Cardiac septum (tissue), 1 donor: ENCODE results near the gene SSU72. TPM values are rescaled to one million over a fixed set of nuclear protein-coding genes. Genes with fewer than 3 reads are reported as not detected.

Experiments used
- DNase-seq: peaks from one replicate; pipeline ENCODE4 v3.0.0-alpha.2; 2020; ENCODE audit warnings: low spot score
- intact Hi-C: fragments of 100-400 bp; cut with DNase I; formaldehyde crosslinking; loops from one replicate; pipeline ENCODE4 v1.14.0; 2022
- total RNA-seq: library from RNA; stranded (reverse); fragmentation: NEBNext Ultra II Directional; extraction: Animal tissue kit (Norgen Biotek cat#: 25700); gene quantifications from one replicate; pipeline ENCODE4 v1.2.1, GENCODE V29; 2021
- donor health status: DM: no; HTN: no; CAD: no.

SSU72 gene
- total RNA-seq, 1 donor from 2014 or later = 90.7 TPM

- no peak for DNase-seq
- intact Hi-C loops = no loop called here
Measured at GRCh38 chr1:1550591-1551432, 23.9 kb downstream of the SSU72 start.

DNA sequence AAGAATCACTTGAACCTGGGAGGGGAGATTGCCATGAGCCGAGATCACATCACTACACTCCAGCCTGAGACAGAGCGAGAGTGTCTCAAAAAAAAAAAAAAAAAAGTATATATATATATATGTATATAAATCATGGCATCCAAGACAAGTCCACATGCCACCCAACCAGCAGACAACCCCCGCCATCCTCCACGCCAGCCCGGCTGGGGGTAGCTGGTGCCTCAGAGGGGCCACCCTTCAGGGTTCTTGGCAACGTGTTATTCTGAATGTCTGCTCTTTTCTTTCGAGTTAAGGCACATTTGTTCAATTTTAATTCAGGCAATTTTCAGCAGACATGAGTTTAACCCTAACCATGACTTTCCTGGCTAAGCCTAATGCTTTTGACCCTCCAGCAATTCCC is 24.6 kb downstream of the SSU72 start:
- DNase-seq = no peak
- intact Hi-C loops = no loop called here

GRCh38 chr1:1548591-1548990 is 26.1 kb downstream of the SSU72 start:
- intact Hi-C loops = no loop called here
- DNase-seq = no peak

- intact Hi-C loops = no loop called here
- DNase-seq = no peak
Measured at GRCh38 chr1:1547476-1547875, 27.2 kb downstream of the SSU72 start.

DNA sequence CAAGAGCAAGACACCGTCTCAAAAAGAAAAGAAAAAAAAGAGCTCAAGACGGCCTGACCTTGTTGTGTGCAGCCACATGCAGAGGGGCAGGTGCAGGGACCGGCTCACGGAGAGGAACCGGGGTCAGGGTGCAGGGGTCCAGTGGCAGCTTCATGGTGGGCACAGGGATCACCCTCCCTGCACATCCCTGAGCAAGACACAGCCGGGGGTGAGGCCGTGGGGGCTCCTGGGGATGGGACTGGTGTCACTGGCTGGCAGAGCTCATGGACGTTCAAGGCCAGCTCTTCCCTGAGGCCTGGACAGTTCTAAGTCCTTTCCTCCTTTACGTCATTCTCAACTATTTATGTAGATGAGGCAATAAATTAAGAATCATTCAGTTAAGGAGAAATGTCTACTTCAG is 27.7 kb downstream of the SSU72 start:
- intact Hi-C loops = no loop called here
- no peak for DNase-seq

DNA sequence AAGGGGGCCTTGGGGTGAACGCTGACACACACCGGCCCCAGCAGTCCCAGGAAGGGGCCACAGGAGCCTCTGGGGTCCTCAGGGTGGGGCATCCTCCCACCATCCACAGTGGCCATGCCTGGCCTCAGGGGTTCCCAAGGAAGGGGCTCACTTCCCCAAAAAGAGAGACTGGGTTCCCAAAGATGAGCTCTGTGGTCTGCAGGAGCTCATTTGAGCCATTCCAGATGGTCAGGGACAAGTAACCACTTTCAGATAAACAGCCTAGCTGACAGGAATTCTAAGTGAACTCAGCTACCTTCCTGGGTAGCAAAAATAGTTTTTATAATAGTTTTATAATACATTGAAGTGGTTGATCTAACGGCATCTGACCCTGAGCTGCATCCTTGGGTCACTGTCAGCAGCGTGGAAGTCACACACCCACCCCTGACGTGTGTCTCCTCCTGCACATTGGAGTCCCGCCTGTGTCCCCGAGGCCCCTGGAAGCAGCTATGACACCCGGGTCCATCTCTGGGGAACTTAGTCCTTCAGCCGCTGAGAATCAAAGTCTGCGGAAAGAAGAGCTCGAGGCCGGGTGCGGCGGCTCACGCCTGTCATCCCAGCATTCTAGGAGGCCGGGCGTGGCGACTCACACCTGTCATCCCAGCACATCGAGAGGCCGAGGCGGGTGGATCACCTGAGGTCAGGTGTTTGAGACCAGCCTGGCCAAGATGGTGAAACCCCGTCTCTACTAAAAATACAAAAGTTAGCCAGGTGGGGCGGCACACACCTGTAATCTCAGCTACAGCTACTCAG is 28.5 kb downstream of the SSU72 start:
- intact Hi-C loops = no loop called here
- no peak for DNase-seq

- no peak for DNase-seq
- intact Hi-C loops = no loop called here
Measured at GRCh38 chr1:1544544-1544943, 30.1 kb downstream of the SSU72 start.

DNA sequence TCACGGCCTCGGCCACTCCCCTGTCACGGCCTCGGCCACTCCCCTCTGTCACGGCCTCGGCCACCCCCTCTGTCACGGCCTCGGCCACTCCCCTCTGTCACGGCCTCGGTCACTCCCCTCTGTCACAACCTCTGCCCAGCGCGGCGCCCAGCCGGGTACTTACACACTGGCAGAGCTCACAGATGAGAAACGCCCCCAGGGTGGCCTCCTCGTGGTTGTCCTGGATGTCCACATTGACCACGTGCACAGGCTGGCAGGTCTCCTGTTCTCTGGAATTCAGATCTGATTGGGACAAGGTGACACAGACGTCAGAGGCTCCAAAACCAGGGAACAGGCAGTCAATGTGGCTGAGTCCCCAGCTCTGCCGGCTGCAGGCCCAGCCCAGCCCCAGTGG is 31.0 kb downstream of the SSU72 start:
- intact Hi-C loops = no loop called here
- peak; percentile 82 for DNase-seq

- no peak for DNase-seq
- intact Hi-C loops = no loop called here
Measured at GRCh38 chr1:1542766-1543705, 31.6 kb downstream of the SSU72 start.

DNA sequence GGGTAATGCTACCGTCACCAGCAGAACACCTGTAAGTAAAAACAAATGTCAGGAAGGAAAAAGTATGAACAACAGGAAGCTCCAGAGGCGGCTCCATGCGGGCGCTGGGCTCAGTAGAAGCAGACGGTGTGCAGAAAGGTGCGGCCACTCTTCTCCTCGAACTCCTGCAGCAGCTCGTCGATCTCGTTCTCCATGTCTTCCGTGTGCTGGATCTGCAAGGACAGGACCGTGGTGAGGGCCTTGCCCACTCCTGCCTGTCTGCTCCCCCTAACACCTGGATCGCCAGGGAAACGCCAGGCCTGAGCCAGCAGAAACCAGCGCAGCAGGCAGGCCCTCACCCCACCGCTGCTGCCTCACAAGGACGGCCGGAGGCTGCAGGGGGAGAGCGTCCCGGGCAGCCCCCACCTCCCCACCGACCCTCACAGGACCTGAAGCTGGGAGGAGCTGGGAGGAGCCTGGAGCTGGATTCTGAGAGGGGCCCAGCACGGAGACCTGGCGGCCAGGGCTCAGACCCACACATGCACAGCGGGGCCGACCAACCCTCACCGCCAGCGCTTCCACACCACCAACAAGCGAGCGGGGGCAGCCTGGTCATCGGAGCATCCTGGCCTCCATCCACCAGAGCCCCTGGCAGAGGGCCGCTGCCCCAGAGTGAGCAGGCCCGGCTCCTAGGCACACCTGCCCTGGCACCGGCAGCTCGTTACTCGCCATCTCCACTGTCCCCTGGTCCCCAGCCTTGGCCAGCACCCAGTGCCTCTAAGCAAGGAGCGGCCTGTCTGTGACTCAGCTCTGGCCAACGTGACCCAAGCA is 32.5 kb downstream of the SSU72 start:
- DNase-seq = no peak
- intact Hi-C loops = no loop called here

DNA sequence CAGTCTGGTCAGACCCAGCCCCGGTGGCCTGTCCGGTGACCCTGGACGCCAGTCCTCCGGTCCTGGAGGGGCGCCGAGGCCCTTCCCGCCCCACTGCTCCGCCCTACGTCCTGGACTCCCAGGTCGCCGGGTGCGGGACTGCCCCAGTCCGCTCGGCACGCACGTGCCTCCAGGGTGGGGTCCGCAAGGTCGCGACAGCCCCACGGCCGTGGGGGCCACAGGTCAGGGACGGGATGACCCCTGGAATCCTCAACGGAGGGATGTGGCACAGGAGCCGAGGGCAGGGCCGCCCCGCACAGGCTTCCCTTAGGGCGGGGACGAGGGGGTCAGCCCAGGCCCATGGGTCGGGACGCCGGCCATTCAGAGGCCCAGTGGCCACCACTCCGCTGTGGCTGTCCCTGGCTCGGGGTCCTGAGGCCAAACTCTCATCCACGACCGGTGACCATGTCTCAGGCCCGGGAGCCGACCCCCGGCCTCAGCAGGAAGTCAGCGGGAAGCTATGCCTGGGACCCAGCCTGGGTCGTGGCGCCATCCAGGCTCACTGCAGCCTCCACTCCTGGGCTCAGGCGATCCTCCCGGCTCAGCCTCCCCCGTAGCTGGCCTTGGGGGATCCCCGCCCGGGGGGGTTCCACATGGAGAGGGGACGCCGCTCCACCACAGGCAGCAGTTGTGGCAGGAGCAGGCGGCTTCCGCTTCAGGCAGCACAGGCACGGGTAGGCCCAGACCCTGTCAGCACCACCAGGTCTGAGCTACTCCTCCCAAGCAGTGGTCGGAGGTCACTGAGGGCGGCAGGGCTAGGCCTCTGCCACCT is 33.6 kb downstream of the SSU72 start:
- DNase-seq = no peak
- intact Hi-C loops = no loop called here

DNA sequence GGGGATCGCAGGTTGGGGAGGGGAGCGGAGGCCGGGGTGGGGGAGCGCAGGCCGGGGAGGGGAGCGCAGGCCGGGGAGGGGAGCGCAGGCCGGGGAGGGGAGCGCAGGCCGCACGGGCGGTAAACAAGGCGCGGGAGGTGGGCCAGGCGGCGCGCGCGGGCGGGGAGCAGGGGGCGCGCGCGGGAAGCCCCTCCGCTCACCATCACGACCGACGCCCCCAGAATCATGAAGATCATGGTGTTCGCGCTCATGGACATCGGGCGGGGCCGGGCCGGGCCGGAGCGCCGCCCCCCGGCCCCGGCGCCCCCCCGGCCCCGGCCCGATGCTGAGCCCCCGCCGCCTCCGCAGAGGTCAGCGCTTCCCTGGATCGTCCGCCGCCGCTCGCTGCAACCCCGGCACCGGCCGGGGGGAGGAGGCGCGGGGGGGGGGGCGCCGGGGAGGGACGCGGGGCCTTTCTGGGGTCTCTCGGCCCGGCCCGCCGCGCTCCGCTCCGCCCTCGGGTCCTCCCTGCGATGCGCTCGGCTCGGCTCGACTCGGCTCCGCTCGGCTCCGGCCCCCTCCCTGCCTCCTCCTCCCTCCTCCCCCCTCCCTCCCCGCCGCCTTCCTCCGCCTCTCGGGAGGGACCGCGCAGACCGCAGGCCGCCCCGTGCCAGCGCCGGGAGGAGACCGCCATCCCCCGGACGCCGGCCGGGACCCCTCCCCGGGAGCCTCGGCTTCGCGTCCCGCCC is 34.4 kb downstream of the SSU72 start, which contains the start of gene TMEM240:
TMEM240 (minus strand) TSS at position 535 of the 728 bp plus-strand sequence; CDS start at position 257, 278 bp downstream.
- peak; percentile 83 for DNase-seq
- intact Hi-C loops = no loop called here

DNA sequence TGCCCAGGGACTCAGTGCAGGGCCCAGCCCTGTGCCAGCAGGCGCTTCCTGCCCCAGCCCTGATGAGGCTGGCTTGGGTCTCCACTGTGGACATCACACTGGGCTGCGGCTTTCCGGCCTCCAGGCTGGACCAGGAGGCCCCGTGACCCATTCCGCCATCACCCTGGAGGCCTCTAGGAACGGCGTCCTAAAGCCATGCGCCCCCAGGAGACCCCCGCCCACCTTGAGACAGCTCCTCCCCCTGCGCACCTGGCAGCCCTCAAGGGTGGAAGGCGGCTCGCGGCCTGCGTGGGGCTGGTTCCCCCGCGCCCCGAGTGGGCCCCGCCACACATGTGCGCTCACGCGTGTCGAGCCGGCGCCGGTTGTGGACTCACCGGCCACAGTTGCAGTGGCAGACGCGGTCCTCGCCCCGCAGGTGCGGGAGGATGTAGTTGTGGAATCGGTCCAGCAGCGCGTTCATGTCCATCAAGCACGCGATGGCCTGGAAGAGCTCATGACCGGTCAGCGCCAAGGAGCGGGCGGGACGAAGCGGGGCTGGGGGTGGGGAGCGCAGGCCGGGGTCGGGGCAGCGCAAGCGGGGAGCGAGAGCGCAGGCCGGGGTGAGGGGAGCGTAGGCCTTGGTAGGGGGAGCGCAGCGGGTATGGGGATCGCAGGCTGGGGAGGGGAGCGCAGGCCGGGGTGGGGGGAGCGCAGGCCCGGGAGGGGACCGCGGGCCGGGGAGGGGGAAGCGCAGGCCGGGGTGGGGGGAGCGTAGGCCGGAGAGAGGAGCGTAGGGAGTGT is 35.2 kb downstream of the SSU72 start:
- intact Hi-C loops = no loop called here
- no peak for DNase-seq

- no peak for DNase-seq
- intact Hi-C loops = no loop called here
Measured at GRCh38 chr1:1538989-1539309, 35.7 kb downstream of the SSU72 start.

DNA sequence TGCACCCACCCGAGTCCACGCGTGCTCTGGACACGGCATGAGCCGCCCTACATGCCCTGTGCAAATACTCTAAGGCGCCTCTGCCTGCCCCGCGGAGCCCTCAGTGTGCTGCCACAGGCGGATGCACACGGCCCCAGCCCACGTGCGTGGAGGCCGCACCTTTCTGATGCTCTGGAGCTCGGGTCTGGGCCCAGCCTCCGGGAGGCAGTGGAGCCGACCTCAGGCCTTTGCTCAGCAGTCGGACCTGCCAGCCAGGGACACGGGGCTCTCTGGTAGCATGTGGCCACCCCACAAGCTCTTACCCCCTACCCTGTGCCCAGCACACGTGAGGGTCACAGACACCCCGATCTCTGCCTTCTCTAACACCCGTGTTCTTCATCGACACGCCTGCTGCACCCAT is 36.3 kb downstream of the SSU72 start:
- no peak for DNase-seq
- intact Hi-C loops = no loop called here

- no peak for DNase-seq
- intact Hi-C loops = no loop called here
Measured at GRCh38 chr1:1537626-1538250, 36.9 kb downstream of the SSU72 start.
